ENCODE measurements around the gene ALG14. TPM values are rescaled to one million over a fixed set of nuclear protein-coding genes. Genes with fewer than 3 reads are reported as not detected.

The ALG14 gene
- polyA plus RNA-seq, 1 of the 3 experiments (the other 2 are of a cell fraction), result 2.5 TPM

- TF ChIP-seq PBX3 (IDR thresholded peaks at IDR 0.05), result no peak
- TF ChIP-seq REST (IDR thresholded peaks at IDR 0.05; ENCODE audit: low read depth, low read length), result no peak
- TF ChIP-seq NRF1 (IDR thresholded peaks at IDR 0.05; ENCODE audit: low read depth, low read length), result no peak
- TF ChIP-seq MEF2A (IDR thresholded peaks at IDR 0.05; ENCODE audit: borderline replicate concordance, low read depth), result no peak
- no peak for TF ChIP-seq TEAD4 (IDR thresholded peaks at IDR 0.05; ENCODE audit: borderline replicate concordance, insufficient read depth)
Observed at GRCh38 chr1:94989911-94990473, 82.8 kb downstream of the ALG14 start (continued).

- peak overlapping the region in 1 of 2 experiments; percentile 89; a peak in 2 of 4 replicates for H3K27ac ChIP-seq (ENCODE audit: low read depth in 2 of 2, low read length in 1 of 2)
- WGBS (ENCODE audit: low lambda C conversion rate), result 75% methylated on average over 1 of the region's 1 CpG
- H3K79me2 ChIP-seq (ENCODE audit: insufficient read depth), result no peaks in the 10 kb centered on the region
- no peaks in the 10 kb centered on the region for H4K20me1 ChIP-seq (ENCODE audit: insufficient read depth)
- POLR2A ChIA-PET, result no interaction called here
- H3K9ac ChIP-seq, result no peak overlapping the region
- no peaks in the 10 kb centered on the region for H3K36me3 ChIP-seq (replicated peaks in 1 of 2; ENCODE audit: control insufficient read depth in 1 of 2, insufficient read depth in 2 of 2, low read length in 1 of 2)
- no peak overlapping the region for H2AFZ ChIP-seq (ENCODE audit: low read depth)
- no peaks in the 10 kb centered on the region for H3K9me2 ChIP-seq
- peaks cover 1% of the 10 kb centered on the region for H3F3A ChIP-seq (replicated peaks; ENCODE audit: insufficient read depth)
- no peaks in the 10 kb centered on the region for H3K27me3 ChIP-seq (ENCODE audit: insufficient read depth)
- CTCF ChIA-PET, result interaction anchor here (0.6 to 1.6 kb wide), 3 partner anchors 9 to 28 kb away, joined by 3 to 5 read pairs (median 3); no protein-coding TSS in a partner anchor
- H3K4me3 ChIP-seq (ENCODE audit: low read depth in 2 of 2, low read length in 1 of 2), result no peak overlapping the region
- peak; percentile 51 for DNase-seq
- H3K4me2 ChIP-seq, result no peak overlapping the region
- TF ChIP-seq REST (IDR thresholded peaks at IDR 0.05; ENCODE audit: low read depth, low read length), result 0 out of 2 replicates have a peak, but pooled peaks have one; percentile 14
- TF ChIP-seq USF1 (IDR thresholded peaks at IDR 0.05; ENCODE audit: borderline replicate concordance, low read depth), result no peak
- TF ChIP-seq CHD2 (IDR thresholded peaks at IDR 0.05; ENCODE audit: low read length, partially characterized antibody), result no peak
- TF ChIP-seq RAD21 (IDR thresholded peaks at IDR 0.05; ENCODE audit: low read length), result 0 out of 2 replicates have a peak, but pooled peaks have one; percentile 3
- TF ChIP-seq ZBTB33 (IDR thresholded peaks at IDR 0.05; ENCODE audit: borderline replicate concordance, low read depth), result no peak
- no peaks in the 10 kb centered on the region for H3K9me3 ChIP-seq
- peaks cover 23 to 24% of the 10 kb centered on the region in 2 experiments for H3K4me1 ChIP-seq (ENCODE audit: control insufficient read depth in 1 of 2, insufficient read depth in 2 of 2, low read depth in 1 of 2, low read length in 1 of 2)
Observed at GRCh38 chr1:94989398-94989797, 83.4 kb downstream of the ALG14 start.

All from SK-N-SH (cell line).